Aorta (tissue), 5 donors: Measurements from ENCODE around the gene S100A10. TPM values are rescaled to one million over a fixed set of nuclear protein-coding genes. Genes with fewer than 3 reads are reported as not detected.

Source experiments
- ATAC-seq: fragments of 200-7000 bp; cut with Tn5 transposase; one replicate; pipeline ENCODE4 v1.9.1; 2022; ENCODE audit warnings: moderate library complexity; ENCODE audit not compliant: low FRiP score
- DNase-seq, 2 donors: peaks; one replicate each; pipeline ENCODE4 v3.0.0-alpha.2; 2020
- H3K27ac ChIP-seq, 2 donors: one replicate each; pipeline ENCODE4 v1.5.1; 2013; ENCODE audit warnings: low read length in 2 of 2, mild to moderate bottlenecking in 2 of 2, moderate library complexity in 2 of 2, control low read depth in 1 of 2, inconsistent platforms in 1 of 2, low read depth in 1 of 2
- H3K27me3 ChIP-seq, 2 donors: one replicate each; pipeline ENCODE4 v1.6.1; 2013; ENCODE audit warnings: control low read depth in 1 of 2, low read length in 1 of 2, mild to moderate bottlenecking in 1 of 2, moderate library complexity in 1 of 2; ENCODE audit not compliant: insufficient read depth in 2 of 2, control insufficient read depth in 1 of 2
- H3K36me3 ChIP-seq, 2 donors: one replicate each; pipeline ENCODE4 v1.6.1; 2013; ENCODE audit warnings: control low read depth in 1 of 2, low read length in 1 of 2, mild to moderate bottlenecking in 1 of 2; ENCODE audit not compliant: insufficient read depth in 2 of 2, control insufficient read depth in 1 of 2
- H3K4me1 ChIP-seq, 2 donors: one replicate each; pipeline ENCODE4 v1.6.1; 2013; ENCODE audit warnings: low read length in 2 of 2, control low read depth in 1 of 2, mild to moderate bottlenecking in 1 of 2, moderate library complexity in 1 of 2; ENCODE audit not compliant: insufficient read depth in 2 of 2, control insufficient read depth in 1 of 2
- H3K4me3 ChIP-seq, 2 donors: one replicate each; pipeline ENCODE4 v1.5.1; 2013; ENCODE audit warnings: low read length in 2 of 2, control low read depth in 1 of 2, mild to moderate bottlenecking in 1 of 2
- H3K9me3 ChIP-seq: one replicate; pipeline ENCODE4 v1.6.1; 2013; ENCODE audit warnings: mild to moderate bottlenecking, low read length; ENCODE audit not compliant: control insufficient read depth
- WGBS, 2 donors: extraction: QIAGEN DNeasy Blood & Tissue Kit; methylation state at CpG; one replicate each; pipeline ENCODE4 v1.1.7; 2013; 5-methylcytosine and 5-hydroxymethylcytosine counted together
- intact Hi-C, 2 donors: fragments of 100-400 bp; cut with DNase I; formaldehyde crosslinking; loops; one replicate each; pipeline versions ENCODE4 v1.14.2 to v1.15.0; 2022
- polyA plus RNA-seq, 2 donors: library from polyadenylated mRNA; stranded (reverse); fragments of 200-250 nt; gene quantifications; one replicate each; pipeline ENCODE4 v1.2.3, GENCODE V29; 2013
- total RNA-seq, 2 donors: library from RNA; stranded (reverse); fragmentation: NEBNext Ultra II Directional; extraction: Animal tissue kit (Norgen Biotek cat#: 25700); gene quantifications; one replicate each; pipeline ENCODE4 v1.2.1, GENCODE V29; 2021
- donor health status: healthy with polysubstance abuse.
- donor health status: Bipolar disorder and iron deficiency.
- donor health status: DM: no; HTN: no; CAD: no.
- donor health status: DM: no; HTN: no; CAD: no.
- donor health status: DM: yes; HTN: yes; CAD: no.

The S100A10 gene
- total and polyA plus RNA-seq, 4 donors = 188 to 417 (median 315) TPM

DNA sequence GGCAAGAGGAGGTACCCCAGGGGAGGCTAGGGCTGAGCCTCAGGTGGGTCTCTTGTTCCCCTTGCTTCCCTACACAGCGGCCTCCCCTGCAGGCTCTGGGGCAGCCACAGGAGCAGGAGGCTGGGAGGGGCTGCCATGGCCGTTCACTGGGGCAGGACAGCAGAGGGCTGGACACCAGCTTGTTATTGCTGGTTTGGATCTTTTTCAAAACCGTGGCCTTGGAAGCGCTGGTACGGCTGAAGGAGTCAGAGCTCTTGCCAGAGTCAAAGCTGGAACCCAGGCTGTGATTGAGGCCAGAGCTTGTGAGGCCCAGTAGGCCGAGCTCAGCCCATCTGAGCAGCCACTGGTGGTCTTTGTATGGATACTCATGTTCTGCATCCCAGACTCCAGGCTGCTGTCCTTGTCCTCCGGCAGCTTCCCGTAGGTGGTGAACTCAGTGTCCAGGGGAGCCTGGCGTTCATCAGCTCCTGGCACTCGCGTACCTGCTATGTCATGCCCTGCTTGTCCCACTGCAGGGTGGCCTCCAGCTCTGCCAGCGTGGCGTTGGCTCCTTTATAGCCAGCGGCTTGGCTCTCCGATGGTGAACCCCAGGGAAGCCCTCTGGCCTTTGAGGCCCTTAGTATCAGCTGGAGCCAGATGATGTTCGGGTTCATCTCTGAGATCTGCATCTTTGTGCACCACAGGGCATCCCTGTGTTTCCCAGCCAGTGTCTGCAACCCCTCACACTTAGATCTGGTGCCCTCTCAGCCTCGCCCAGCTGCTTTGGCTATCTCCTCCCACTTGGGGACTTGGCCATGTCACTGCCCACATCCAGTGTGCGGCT lies 44.1 kb downstream of the S100A10 start:
- H3K4me1 ChIP-seq = peaks cover 2% of the 10 kb centered on the region in 2 donors
- H3K27me3 ChIP-seq = no peaks in the 10 kb centered on the region
- no peaks in the 10 kb centered on the region for H3K36me3 ChIP-seq
- 94 to 96% methylated on average over 18 of the region's 18 CpGs for WGBS, 2 donors
- no peak overlapping the region for H3K27ac ChIP-seq
- intact Hi-C loops = no loop called here
- DNase-seq = no peak
- no peaks in the 10 kb centered on the region for H3K9me3 ChIP-seq
- no peak overlapping the region for H3K4me3 ChIP-seq
- ATAC-seq = no peak

- 93% methylated on average over 1 of the region's 1 CpG for WGBS, 2 donors
- Histone ChIP-seq H3K27me3 (no peaks in the 10 kb centered on the region), H3K27ac (no peak overlapping the region), H3K36me3 (no peaks in the 10 kb centered on the region), H3K4me3 (no peak overlapping the region), H3K9me3 (no peaks in the 10 kb centered on the region), H3K4me1 (peaks cover 2% of the 10 kb centered on the region in 2 donors)
- intact Hi-C loops = no loop called here
- ATAC-seq (no peak), DNase-seq (no peak)
Measured at GRCh38 chr1:151948506-151948905, 45.2 kb downstream of the S100A10 start.

GRCh38 chr1:151947140-151947539 lies 46.5 kb downstream of the S100A10 start:
- no peak overlapping the region for H3K4me3 ChIP-seq
- 63 to 66% methylated on average over 2 of the region's 2 CpGs for WGBS, 2 donors
- intact Hi-C loops = no loop called here
- no peaks in the 10 kb centered on the region for H3K36me3 ChIP-seq
- ATAC-seq (no peak), DNase-seq (no peak)
- H3K9me3 ChIP-seq = no peaks in the 10 kb centered on the region
- no peaks in the 10 kb centered on the region for H3K27me3 ChIP-seq
- no peak overlapping the region for H3K27ac ChIP-seq
- peaks cover 2% of the 10 kb centered on the region in 2 donors for H3K4me1 ChIP-seq

- H3K27ac ChIP-seq = peak overlapping the region in 1 of 2 donors; percentile 57
- ATAC-seq (peak; percentile 93), DNase-seq (peak; percentile 90 to 93)
- H3K9me3 ChIP-seq = no peaks in the 10 kb centered on the region
- no peaks in the 10 kb centered on the region for H3K27me3 ChIP-seq
- peaks cover 2 to 5% of the 10 kb centered on the region in 2 donors for H3K4me1 ChIP-seq
- 51 to 52% methylated on average over 10 of the region's 10 CpGs for WGBS, 2 donors
- intact Hi-C loops = no loop called here
- no peaks in the 10 kb centered on the region for H3K36me3 ChIP-seq
- H3K4me3 ChIP-seq = no peak overlapping the region
Measured at GRCh38 chr1:151945725-151946722, 47.6 kb downstream of the S100A10 start.

DNA sequence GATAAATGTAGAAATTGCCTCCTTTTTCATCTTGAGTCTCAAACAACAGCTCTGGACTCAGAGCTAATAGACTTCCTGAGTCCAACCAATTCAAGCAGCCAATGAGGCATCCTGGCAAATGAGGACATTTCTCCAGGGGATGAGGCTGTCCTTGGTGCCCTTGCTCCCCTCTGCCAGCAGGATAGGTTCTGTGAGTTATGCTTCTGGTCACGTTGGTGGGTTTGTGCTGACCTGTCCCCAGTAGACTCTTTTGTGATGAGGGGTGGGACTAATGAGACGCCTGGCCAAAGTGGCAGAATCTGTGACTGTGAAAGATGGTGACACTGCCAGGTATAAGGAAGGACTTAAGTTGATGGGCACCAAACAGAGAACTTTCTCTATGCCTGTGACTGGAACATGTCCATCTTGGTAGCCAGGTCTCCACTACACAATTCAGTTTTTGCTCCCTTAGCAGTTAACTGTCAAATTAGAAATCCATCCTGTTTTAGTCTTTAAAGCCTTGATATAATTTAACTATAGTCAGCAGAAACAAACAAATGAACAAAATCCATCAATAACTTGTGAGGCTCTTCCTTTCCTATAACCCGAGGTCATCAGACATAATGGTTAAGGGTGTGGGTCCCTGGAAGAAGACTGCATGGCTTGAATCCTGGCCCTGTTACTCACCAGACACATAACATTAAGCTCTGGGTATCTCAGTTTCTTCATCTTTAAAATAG lies 48.6 kb downstream of the S100A10 start:
- Histone ChIP-seq H3K27ac (peak overlapping the region in 1 of 2 donors; percentile 57), H3K4me3 (no peak overlapping the region), H3K9me3 (no peaks in the 10 kb centered on the region), H3K27me3 (no peaks in the 10 kb centered on the region), H3K4me1 (peaks cover 2 to 5% of the 10 kb centered on the region in 2 donors), H3K36me3 (no peaks in the 10 kb centered on the region)
- intact Hi-C loops = no loop called here
- WGBS, 2 donors = 65 to 67% methylated on average over 3 of the region's 3 CpGs
- DNase-seq (no peak), ATAC-seq (peak; percentile 12)

DNA sequence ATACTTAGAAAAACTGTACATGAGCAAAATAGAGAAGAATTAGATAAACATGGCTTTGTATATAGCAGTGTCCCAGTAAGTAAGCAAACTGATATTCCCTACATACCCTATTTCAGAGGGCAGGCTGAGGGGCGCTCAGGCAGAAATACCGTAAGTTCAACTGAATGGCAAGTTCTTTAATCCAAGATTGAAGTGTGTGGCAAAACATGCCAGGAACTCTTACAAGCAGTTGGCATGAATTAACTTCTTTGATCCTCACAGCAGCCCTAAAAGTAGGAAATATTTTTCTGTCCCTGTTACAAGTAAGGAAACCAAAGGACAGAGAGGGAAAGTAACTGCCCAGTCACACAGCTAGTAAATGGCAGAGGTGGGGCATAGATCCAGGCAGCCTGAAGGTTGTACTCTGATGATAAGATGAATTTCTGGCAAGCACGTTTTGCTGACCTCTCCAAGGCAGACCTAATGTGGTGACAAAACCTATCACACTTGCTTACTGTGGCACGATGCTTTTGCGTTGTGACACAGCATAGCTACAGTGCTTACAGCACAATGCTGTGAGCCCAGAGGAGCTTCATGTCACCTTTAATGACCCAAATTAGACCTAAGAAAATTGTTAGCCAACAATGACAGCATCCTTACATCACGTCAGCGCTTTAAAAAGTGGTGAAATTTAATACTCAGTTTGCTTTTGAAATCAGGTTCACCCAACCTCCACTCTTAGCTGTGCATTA lies 49.4 kb downstream of the S100A10 start:
- peaks cover 2 to 5% of the 10 kb centered on the region in 2 donors for H3K4me1 ChIP-seq
- peak overlapping the region; percentile 57 to 62 for H3K27ac ChIP-seq
- no peaks in the 10 kb centered on the region for H3K9me3 ChIP-seq
- 21 to 28% methylated on average over 7 of the region's 7 CpGs for WGBS, 2 donors
- DNase-seq (no peak), ATAC-seq (peak; percentile 6)
- no peaks in the 10 kb centered on the region for H3K36me3 ChIP-seq
- no peaks in the 10 kb centered on the region for H3K27me3 ChIP-seq
- intact Hi-C loops = no loop called here
- H3K4me3 ChIP-seq = no peak overlapping the region

DNA sequence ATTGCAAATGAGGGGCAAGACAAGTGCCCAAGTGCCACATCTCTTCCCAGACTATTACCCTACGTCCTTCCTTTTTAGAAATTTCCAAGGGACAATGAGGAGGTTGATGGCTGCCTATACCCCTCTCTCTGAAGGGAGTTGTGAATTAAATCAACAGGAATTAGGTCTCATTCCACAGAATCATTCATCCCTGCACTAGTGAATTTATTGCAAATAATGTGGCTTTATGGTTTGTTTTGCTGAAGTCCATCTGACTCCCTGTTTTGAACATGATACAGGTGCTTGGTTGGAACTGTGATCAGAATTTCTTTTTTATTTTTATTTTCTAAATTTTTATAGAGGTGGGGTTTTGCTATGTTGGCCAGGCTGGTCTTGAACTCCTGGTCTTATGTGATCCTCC lies 50.1 kb downstream of the S100A10 start:
- 93 to 100% methylated on average over 1 of the region's 1 CpG for WGBS, 2 donors
- H3K4me1 ChIP-seq = peaks cover 2 to 5% of the 10 kb centered on the region in 2 donors
- DNase-seq (no peak), ATAC-seq (no peak)
- no peaks in the 10 kb centered on the region for H3K27me3 ChIP-seq
- H3K36me3 ChIP-seq = no peaks in the 10 kb centered on the region
- no peaks in the 10 kb centered on the region for H3K9me3 ChIP-seq
- no peak overlapping the region for H3K4me3 ChIP-seq
- intact Hi-C loops = no loop called here
- no peak overlapping the region for H3K27ac ChIP-seq

DNA sequence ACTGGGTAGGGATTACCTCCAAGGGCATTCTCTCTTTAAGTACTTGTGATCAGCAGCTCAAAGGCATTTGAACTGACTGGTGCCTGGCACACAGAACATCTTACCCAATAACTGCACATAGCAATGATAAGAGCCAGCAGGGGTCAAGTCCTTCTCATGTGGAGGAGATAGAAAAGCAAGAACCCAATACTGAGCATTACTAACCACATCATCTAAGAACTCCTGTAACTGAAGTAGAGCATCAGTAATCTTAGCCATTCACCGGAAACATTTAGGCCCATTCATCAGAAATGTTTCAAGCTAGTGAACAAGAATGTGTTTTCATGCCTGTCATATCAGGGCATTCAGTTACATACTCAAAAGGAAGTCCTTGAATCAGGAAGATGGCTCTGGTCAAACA lies 50.8 kb downstream of the S100A10 start:
- H3K4me3 ChIP-seq = no peak overlapping the region
- intact Hi-C loops = no loop called here
- H3K9me3 ChIP-seq = no peaks in the 10 kb centered on the region
- H3K4me1 ChIP-seq = peaks cover 2 to 5% of the 10 kb centered on the region in 2 donors
- WGBS, 2 donors = 62 to 79% methylated on average over 1 of the region's 1 CpG
- H3K27me3 ChIP-seq = no peaks in the 10 kb centered on the region
- H3K36me3 ChIP-seq = no peaks in the 10 kb centered on the region
- DNase-seq = no peak
- no peak overlapping the region for H3K27ac ChIP-seq
- no peak for ATAC-seq
